ENCODE measurements around the gene APBA2. TPM values are rescaled to one million over a fixed set of nuclear protein-coding genes. Genes with fewer than 3 reads are reported as not detected.

Gene APBA2
- total RNA-seq, 1 donor from 2014 or later: 41.0 TPM

- Mint-ChIP-seq H3K27ac (peak overlapping the region; percentile 76), H3K36me3 (ENCODE audit: insufficient read depth) (no peaks in the 10 kb centered on the region), H3K9me3 (ENCODE audit: low read depth) (no peaks in the 10 kb centered on the region), H3K4me3 (ENCODE audit: low read depth) (peak overlapping the region; percentile 67), H3K27me3 (peaks cover 9% of the 10 kb centered on the region), H3K4me1 (ENCODE audit: low read depth) (peaks cover 14% of the 10 kb centered on the region)
- no peak for TF ChIP-seq CTCF (IDR thresholded peaks at IDR 0.05; ENCODE audit: unreplicated experiment)
- DNase-seq (ENCODE audit: low spot score, unreplicated experiment): no peak
Measured at GRCh38 chr15:28885128-28885629, 595 bp upstream of the APBA2 start.

DNA sequence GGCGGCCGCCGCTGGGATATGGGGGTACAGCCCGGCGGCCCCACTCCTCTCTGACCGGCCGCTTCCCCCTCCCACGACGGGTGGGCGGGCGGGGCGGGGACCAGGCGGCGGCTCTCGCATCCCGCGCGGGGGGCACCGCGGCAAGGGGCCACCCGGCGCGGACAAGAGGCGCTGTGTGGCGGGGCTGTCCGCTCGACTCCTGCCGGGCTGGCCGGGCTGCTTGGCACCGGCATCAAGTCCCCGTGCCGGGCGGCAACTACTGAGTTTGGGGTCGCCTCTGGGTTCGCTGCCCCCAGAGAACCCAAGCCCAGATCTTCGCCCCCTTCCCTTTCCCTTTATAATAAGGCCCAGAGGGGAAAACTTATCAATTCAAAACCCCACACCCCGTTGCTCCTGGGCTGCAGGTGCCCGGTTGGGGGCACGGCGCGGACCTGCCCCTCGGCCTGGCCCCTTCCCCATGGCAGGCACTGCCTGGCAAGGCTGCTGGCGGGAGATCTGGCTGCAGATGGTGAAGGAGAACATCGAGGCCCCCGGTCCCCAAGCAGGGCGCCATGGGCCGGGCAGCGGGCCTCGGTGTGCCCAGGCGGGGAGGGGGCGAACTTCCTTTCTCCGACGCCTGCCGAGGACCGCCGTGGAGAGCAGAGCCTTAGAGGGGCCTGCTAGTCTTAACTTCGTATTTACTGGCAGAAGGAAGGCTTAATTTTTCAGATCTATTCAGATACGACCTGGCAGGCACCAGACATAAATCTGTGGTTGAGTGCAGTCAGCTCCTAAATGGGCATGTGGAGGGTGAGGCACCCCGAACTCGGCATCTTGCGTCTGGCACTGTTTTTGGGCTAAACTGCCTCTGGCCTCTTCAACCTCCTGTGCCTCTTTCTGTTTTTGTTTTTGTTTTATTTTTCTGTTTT lies 911 bp downstream of the APBA2 start:
- no peaks in the 10 kb centered on the region for H3K36me3 Mint-ChIP-seq (ENCODE audit: insufficient read depth)
- no peaks in the 10 kb centered on the region for H3K9me3 Mint-ChIP-seq (ENCODE audit: low read depth)
- peaks cover 9% of the 10 kb centered on the region for H3K27me3 Mint-ChIP-seq
- H3K4me1 Mint-ChIP-seq (ENCODE audit: low read depth): peaks cover 8% of the 10 kb centered on the region
- no peak for DNase-seq (ENCODE audit: low spot score, unreplicated experiment)
- no peak for TF ChIP-seq CTCF (IDR thresholded peaks at IDR 0.05; ENCODE audit: unreplicated experiment)
- H3K27ac Mint-ChIP-seq: peak overlapping the region; percentile 88
- peak overlapping the region; percentile 74 for H3K4me3 Mint-ChIP-seq (ENCODE audit: low read depth)

GRCh38 chr15:28887339-28888174 lies 1.8 kb downstream of the APBA2 start:
- Mint-ChIP-seq H3K27me3 (peaks cover 9% of the 10 kb centered on the region), H3K4me1 (ENCODE audit: low read depth) (peaks cover 8% of the 10 kb centered on the region), H3K9me3 (ENCODE audit: low read depth) (no peaks in the 10 kb centered on the region), H3K27ac (peak overlapping the region; percentile 88), H3K4me3 (ENCODE audit: low read depth) (peak overlapping the region; percentile 74), H3K36me3 (ENCODE audit: insufficient read depth) (no peaks in the 10 kb centered on the region)
- no peak for DNase-seq (ENCODE audit: low spot score, unreplicated experiment)
- TF ChIP-seq CTCF (IDR thresholded peaks at IDR 0.05; ENCODE audit: unreplicated experiment): no peak

- Mint-ChIP-seq H3K4me3 (ENCODE audit: low read depth) (no peak overlapping the region), H3K36me3 (ENCODE audit: insufficient read depth) (no peaks in the 10 kb centered on the region), H3K4me1 (ENCODE audit: low read depth) (peaks cover 12% of the 10 kb centered on the region), H3K27me3 (peaks cover 9% of the 10 kb centered on the region), H3K27ac (no peak overlapping the region), H3K9me3 (ENCODE audit: low read depth) (no peaks in the 10 kb centered on the region)
- no peak for TF ChIP-seq CTCF (IDR thresholded peaks at IDR 0.05; ENCODE audit: unreplicated experiment)
- no peak for DNase-seq (ENCODE audit: low spot score, unreplicated experiment)
Measured at GRCh38 chr15:28888302-28888894, 2.6 kb downstream of the APBA2 start.

DNA sequence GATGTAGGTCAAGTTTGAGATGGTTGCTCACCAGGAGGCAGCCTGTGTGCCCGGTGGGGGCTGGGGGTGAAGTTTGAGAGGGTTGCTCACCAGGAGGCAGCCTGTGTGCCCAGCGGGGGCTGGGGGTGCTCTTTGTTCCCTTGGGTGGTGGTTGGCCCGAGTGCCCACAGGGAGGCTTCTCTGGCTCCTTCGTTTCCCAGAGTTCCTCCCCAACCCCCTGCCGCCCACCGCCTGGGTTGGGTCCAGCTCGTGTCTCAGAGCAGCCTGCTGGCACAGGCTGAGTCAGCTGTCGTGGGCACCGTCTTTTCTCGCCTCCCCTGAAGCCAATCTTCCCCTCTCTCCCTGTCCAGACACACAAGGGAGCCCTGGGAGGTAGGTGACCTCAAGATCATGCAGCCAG lies 3.1 kb downstream of the APBA2 start:
- H3K9me3 Mint-ChIP-seq (ENCODE audit: low read depth): no peaks in the 10 kb centered on the region
- no peak overlapping the region for H3K27ac Mint-ChIP-seq
- no peaks in the 10 kb centered on the region for H3K36me3 Mint-ChIP-seq (ENCODE audit: insufficient read depth)
- no peak for DNase-seq (ENCODE audit: low spot score, unreplicated experiment)
- no peak overlapping the region for H3K4me3 Mint-ChIP-seq (ENCODE audit: low read depth)
- TF ChIP-seq CTCF (IDR thresholded peaks at IDR 0.05; ENCODE audit: unreplicated experiment): no peak
- peaks cover 12% of the 10 kb centered on the region for H3K4me1 Mint-ChIP-seq (ENCODE audit: low read depth)
- H3K27me3 Mint-ChIP-seq: peaks cover 9% of the 10 kb centered on the region

Data from progenitor cell of endocrine pancreas (in vitro differentiated cells).